NCI-H2171 treated with DMSO at 0.1 percent for 48 hours (cell line): Measurements from ENCODE around the gene FITM2.
A peak's percentile ranks its signal among the peaks of the same experiment; 100 is the strongest.
"Not testable (repeated sequence)": the region's sequence is repeated elsewhere in the genome, so short reads cannot be mapped to it uniquely, and the experiment has no call there.

Source experiments
- DNase-seq: peaks from one replicate; lab custom pipeline; 2025; lab: John Stamatoyannopoulos, UW

FITM2 gene

DNA sequence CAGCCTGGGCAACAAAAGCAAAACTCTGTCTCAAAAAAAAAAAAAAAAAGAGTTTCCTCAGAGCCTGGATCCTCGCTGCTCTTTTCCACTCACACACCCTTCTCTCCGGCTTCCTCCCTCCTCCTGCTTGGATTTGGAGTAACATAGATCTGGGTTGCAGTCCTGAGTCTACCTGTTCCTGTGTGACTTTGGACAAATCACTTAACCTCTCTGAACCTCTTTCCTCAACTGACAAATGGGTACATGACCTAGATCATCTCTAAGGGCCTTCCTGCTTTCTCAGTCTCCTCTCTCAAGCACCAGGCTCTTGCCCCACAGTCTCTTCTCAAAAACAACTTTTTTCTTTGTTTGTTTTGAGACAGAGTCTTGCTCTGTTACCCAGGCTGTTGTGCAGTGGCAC is 20.2 kb upstream of the FITM2 start:
- DNase-seq, result no peak

DNA sequence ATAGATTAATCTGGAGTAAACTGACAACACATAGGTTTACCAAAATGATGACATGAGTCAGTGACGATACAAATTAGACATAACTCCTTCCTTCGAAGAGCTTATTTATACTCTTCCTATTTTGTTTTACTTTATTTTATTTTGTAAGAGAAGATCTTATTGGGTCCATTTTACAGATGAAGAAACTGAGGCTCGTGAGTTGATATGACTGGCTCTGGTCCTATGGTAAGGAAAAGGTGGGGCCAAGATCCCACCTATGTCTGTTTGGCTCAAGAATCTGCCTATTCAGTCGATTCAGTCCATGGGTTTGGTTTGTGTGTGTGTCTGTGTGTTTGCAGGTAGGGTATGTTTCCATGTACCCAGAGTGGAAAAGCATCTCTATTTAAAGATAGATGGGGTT is 17.4 kb upstream of the FITM2 start:
- no peak for DNase-seq

DNA sequence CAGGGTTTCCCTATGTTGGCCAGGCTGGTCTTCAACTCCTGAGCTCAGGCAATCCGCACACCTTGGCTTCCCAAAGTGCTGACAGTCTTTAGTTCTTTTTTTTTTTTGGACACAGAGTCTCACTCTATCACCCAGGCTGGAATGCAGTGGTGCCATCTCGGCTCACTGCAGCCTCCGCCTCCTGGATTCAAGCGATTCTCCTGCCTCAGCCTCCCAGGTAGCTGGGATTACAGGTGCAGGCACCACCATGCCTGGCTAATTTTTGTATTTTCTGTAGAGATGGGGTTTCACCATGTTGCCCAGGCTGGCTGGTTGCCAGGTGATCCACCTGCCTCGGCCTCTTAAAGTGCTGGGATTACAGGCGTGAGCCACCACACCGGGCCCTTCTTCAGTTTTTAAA is 16.7 kb upstream of the FITM2 start:
- peak; percentile 9 for DNase-seq

DNA sequence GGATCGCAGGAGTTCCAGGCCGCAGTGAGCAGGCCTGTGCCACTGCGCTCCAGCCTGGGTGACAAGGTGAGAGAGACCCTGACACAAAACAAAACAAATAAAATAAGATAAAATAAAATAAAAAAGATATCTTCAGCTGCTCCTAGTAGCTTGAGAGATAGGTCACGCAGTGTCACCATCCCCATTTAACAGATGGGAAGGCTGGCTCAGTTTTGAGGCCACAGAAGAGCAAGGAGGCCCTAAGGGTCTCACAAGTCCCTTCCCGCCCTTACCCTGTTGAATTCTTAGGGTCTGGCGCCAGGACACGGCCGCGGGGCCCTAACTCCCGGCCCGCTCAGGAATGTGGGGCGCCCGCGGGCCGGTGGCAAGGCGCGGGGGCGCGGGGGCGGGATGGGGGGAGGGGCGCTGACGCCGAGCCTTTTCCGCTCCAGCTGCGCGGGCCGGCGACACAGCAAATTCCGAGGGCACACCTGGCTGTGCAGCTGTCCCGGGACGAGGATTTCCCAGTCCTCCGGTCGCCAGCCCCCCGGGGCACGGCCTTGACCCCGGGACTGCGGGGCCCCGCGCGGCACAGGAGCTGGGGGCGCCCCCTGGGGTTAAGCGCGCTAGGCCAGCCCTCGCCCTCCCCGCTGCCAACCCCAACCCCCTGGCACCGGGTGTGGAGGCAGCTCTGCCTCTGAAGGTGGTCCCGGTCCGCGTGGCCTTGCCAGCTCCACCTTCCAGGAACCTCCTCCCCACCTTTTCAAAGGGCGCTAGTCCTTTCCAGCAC is 15.6 kb upstream of the FITM2 start:
- no peak for DNase-seq

DNA sequence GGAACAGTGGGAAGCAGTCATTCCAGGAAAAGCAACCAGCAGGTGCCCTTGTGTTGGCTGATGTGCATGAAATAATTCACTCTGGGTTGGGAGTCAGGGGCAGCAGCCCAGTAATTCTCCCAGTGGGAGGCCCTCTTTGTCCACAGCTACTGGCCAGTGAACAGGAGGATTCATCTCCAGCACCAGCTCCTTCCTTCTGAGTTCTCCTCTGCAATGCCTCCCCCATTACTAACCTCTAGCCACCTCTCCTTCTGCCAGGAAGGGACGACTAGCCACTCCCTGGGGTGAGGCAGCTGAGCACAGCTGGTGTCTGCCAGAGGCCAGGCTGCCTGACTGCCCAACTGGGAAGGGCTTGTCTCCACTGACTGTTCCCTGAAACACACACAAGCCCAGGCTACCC is 13.3 kb upstream of the FITM2 start:
- no peak for DNase-seq

DNA sequence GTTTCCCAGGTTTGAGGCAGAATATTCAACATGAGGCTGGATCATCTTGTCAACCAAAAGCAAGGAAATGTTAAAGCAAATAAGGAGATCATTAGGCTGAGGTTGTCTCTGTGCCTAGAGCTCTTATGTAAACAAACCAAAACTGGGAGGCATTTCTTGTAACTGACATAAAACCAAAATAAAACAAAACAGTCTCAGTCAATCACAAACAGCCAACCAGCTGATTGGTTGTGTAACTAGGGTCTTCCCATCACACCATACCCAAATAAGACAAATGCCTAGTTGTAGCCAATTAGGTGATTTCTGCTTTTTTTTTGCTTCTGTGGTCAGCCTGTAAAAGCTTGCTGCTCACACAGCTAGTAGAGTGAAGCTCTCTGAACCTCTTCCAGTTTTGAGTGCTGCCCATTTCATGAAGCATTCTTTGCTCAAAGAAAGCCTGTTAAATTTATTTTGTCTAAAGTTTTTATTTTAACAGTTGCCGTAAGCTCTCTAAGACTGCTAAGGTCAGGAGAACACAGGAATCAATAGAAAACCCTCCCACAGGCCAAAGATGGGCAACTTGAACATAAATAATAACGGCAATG is 8.9 kb upstream of the FITM2 start:
- no peak for DNase-seq

DNA sequence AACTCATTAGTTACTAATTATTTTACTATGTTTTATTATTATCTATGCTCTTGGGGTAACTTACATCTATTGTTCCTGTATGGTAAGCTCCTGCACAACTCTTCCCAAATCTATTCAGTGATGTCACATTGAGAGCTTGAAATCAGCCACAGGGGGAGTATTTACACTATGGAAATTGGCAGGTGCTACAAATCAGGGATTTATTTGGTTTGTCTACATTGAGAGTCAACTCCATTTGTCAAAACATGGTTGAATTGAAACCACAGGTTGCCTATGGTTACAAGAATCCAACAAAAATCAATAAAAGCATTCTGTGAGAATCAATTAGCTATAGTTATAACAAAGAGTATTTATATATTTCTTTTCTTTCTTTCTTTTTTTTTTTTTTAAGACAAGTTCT is 3.9 kb upstream of the FITM2 start:
- DNase-seq, result no peak

DNA sequence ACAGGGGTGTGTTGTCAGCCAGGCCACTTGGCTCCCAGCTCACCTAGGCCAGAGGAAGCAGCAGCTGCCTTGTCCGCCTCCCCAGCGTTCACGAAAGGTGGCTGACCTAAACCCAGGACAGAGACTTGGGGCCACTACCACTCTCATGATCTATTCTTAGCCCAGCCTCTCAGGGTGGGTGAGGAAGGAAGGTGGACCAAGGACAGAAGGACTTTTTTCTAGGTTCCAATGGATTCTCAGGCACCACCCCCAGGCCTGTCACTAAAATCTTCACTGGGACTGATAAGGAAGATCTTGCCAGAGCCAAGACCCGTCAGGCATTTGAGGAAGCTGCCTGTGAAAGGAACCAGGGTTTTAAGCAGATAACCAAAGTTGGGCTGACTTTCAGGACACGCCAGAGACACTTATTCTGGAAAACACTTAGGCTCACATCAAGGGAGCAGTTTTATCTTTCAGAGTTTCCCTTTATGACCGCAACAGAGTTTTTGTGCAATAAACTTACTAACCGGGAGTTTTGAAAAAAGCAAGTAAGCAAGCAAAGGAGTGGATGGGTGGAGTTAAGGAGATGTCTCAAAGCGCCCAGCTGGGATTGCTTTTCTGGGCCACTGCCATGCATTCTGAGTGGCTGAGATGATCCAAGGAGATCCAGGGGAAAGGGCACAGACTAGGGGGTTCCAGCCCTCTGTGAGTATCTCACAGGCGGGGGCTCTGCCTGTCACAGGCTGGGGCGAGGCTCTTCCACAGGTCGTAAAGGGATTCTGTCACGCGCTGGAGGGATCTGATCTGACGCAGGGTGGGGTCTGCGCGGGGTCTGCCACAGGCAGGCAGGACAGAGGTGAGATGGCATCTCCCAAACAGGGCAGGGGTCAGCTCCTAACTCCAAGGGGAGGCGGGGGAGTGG is 989 bp downstream of the FITM2 start:
- no peak for DNase-seq

DNA sequence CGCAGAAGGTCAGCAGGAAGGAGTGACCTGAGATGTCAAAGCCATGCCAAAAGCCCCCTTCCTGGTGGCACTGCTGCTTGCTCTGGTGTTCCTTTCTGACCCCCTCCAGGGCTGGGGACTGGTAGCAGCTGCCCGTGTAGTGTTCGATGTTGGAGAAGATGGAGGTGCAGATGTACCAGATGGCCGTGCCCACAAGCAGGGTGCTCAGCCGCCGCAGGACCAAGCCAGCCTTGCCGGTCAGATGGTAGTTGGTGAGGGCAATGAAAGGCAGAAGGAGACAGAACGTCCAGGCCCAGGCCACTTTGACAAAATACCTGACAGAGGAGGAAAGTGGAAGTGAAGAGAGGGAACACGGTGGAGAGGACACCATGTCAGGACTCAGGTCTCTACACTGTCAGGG is 4.1 kb downstream of the FITM2 start:
- no peak for DNase-seq

DNA sequence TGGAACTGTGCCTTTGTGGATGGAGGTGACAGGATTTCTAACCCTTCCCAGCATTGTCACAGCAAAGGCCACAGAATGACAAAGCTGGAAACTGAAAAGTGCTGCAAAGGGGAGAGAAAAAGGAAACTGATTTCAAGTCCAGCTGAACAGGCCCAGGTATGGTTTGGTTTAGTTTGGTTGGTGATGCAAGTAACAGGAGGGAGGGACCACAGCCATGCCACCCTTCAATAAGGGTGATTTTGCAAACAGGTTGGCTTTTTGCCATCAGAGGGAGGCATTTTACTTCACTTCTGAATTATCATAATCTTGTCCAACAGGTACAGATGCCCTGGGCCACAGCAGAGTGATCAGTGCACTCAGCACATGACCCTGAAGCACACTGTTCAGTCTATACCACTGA is 6.6 kb downstream of the FITM2 start:
- DNase-seq, result no peak

DNA sequence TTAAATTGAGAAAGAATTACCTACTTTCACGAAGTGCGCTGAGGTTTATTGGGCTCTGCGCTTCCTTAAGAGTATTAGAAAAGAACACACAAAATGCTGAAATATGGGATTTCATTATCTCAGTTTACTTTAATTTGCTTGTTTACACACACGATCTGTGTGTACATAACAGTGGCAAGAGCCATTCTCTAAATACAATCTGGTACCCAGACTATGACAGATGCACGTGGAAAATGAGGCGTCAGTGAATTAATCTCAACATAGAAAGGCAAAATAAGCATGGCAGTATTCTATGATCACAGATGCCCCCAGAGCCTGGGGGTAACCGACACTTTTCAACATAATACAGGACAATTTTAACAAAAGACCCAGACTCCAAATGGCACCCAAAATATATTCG is 8.3 kb downstream of the FITM2 start:
- no peak for DNase-seq

DNA sequence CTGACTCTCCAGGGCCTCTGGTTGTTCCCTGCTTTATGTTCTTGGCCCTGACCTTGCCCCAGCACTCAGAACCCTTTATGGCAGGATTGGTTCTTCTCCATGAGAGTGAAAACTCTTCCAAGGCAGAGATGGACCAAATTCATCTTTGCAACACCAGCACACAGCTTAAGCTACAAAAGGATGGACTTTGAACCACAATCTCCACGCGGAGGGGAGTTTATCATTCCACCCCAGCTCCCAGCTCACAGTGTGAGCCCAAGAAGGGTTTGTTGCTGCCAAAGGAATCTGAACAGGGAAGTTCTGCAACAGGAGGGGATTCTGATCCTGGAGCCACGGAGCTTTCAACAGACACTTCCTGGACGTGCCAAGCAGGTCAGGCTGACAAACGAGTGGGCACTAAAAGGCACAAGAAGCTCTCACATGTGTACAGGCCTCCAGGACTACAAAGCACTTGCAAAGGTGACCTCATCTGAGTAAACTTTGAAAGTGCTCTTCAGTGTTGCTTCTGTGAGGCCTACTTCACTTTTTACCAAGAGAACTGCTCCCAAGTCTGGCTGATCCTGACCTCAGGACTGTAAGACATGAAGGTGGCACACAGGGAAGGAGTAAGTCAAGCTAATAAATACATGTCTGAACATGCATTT is 8.9 kb downstream of the FITM2 start:
- no peak for DNase-seq

DNA sequence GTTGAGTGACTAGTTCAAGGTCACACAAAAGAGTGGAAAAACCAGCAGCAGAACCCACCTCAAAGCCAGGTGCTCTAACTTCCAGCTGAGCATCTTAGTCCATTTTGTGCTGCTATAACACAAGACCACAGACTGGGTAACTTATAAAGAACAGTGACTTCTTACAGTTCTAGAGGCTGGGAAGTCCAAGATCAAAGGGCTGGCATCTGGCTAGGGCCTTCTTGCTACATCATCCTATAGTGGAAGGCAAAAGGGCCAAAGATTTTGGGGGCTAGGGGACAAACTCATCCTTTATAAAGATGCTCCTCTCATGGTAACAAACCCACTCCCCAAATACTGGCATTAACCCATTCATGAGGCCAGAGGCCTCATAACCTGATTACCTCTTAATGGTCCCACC is 9.7 kb downstream of the FITM2 start:
- DNase-seq, result no peak

DNA sequence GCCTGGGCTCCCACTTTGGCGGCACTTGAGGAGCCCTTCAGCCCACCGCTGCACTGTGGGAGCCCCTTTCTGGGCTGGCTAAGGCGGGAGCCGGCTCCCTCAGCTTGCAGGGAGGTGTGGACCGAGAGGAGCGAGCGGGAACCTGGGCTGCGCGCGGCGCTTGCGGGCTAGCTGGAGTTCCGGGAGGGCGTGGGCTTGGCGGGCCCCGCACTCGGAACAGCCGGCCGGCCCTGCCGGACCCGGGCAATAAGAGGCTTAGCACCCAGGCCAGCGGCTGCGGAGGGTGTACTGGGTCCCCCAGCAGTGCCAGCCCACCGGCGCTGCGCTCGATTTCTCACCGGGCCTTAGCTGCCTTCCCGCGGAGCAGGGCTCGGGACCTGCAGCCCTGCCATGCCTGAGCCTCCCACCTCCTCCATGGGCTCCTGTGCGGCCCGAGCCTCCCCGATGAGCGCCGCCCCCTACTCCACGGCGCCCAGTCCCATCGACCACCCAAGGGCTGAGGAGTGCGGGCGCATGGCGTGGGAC is 11.9 kb downstream of the FITM2 start:
- not testable (repeated sequence) for DNase-seq

DNA sequence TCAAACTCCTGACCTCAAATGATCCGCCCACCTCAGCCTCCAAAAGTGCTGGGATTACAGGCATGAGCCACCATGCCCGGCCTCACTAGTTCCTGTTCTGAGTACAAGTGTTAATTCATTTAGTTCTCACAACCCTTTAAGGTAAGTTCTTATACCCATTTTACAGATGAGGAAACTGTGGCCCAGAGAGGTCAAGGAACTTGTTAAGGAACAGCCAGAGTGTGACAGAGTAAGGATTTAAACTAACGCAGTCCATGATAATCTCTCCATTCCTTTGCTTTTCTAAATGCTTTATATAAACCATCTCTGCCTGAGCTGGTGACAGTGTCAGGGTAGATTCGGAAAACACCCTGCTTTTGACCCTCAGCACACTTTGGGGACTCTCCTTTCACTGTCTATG is 13.3 kb downstream of the FITM2 start:
- DNase-seq, result no peak

DNA sequence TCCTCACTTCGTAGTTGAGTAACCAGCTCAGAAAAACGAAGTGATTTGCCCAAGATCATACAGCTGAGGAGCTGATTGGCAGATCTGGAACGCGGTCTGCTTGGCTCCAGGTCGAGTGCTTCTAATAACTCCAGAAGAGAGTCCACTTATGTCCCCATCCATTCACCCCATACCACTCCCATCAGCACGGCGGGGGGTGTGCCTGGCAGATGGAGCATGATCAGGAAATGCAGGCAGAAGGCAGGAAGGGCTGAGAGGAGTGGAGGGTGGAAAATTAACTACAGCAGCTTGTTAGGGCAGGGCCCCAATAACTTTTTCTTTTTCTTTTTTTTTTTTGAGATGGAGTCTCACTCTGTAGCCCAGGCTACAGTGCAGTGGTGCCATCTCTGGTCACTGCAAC is 15.0 kb downstream of the FITM2 start:
- peak; percentile 79 for DNase-seq

DNA sequence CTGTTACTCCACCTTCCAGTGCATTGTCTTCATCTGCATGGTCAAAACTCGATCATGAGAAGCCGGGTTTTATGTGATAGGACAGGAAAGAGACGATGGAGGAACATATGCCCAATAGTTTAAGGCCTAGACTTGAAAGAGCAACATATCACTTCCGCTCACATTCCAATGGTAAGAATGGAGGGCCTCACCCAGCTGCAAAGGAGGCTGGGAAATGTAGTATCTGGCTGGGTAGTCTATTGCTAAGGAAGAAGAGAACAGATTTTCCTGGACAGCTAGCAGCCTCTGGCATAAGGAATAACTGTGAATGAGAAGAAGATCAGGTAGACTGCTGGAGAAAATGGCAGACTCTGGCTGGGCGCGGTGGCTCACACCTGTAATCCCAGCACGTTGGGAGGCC is 19.2 kb downstream of the FITM2 start:
- no peak for DNase-seq

DNA sequence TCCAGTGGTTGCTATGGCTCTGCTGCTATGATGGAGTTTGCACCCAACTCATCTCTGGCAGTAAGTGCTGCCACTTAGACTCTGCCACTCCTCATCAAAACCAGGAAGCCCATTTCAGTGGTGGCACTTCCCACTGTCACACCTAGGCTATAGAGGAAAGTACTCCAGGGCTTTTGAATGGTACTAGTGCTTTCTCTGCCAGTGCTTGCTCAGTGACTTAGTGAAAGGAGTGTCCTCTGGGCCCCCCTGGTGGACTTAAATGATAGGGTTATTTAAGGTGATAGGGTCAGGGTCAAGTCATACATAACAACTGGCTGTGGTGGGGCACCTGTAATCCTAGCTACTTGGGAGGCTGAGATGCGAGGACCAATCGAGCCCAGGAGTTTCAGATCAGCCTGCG is 22.8 kb downstream of the FITM2 start:
- no peak for DNase-seq

DNA sequence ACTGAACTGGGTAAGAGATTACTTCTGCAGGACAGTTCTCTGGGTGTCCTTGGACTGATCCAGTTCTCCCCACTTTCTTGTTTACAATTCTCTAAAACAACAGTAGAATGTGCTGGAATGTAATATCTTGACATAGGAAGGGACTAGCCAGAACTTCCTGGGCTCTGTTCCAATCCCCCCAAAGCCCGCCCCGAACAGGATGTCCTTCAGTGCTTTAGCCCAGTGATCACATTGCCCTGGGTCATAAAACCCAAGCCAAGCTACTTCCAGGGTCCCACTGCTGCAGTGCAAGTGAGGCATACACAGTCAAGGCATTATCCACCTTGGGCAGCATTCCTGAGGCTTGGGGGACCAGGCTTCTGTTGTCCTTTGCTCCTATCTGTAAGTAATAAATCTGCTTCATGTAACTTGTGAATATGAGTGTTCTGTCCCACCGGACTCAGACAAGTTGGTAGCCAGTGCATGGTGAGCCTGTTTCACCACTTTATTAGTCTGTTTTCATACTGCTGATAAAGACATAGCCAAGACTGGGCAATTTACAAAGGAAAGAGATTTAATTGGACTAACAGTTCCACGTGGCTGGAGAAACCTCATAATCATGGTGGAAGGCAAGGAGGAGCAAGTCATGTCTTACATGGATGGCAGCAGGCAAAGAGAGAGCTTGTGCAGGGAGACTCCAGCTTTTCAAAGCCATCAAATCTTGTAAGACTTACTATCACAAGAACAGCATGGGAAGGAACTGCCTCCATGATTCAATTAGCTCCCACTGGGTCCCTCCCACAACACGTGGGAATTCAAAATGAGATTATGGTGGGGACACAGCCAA is 23.5 kb downstream of the FITM2 start:
- DNase-seq, result no peak

DNA sequence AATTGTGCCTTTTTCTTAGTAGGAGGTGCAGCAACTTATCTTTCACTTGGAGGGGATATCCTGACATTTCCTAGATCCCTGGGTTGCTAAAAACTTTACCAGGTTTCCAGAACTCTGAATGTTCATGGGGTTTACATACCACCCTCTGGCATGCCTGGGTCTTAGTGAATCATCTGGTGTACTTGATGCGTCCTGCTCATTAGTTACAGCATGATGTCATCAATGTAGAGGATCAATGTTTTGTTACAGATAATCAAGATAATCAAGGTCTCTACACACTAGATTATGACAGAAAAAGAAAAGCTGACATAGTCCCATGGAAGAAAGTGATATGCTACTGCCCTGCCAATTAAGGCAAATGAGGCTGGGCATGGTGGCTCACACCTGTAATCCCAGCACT is 27.0 kb downstream of the FITM2 start:
- DNase-seq, result no peak

DNA sequence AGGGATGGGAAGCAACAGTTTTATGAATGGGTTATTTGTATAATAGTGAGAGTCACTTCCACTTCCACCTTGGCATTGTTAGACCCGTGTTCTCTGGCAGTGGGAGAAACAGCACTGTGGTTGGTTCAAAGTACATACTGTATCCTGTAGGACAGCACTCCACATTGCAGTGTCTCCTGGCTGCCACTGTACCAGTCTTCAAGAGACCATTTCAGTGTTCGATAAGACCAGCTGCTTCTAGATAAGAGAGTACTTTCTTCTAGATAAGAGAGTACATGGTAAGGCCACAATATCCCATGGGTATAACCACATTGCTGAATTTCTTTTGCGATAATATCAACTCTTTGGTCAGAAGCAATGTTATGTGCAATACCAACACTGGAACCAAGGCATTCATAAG is 28.8 kb downstream of the FITM2 start:
- DNase-seq, result no peak
